Natural killer cell (primary cell): ENCODE measurements around the gene SPRYD4. TPM values are rescaled to one million over a fixed set of nuclear protein-coding genes. Genes with fewer than 3 reads are reported as not detected.
A peak's percentile ranks its signal among the peaks of the same experiment; 100 is the strongest.
"Not testable (repeated sequence)": the region's sequence is repeated elsewhere in the genome, so short reads cannot be mapped to it uniquely, and the experiment has no call there.

Source experiments
- ATAC-seq, 3 donors: fragments of 150-1000 bp in 2 of 3; fragments of 200-7000 bp in 1 of 3; cut with Tn5 transposase; 1 replicate in 1 of 3; 2 replicates in 2 of 3; pipeline ENCODE4 v1.10.0; 2021; ENCODE audit warnings: mild to moderate bottlenecking in 2 of 3, moderate library complexity in 2 of 3
- DNase-seq, 2 donors: peaks; one replicate each; pipeline versions ENCODE4 v3.0.0 to v3.0.0-alpha.2; 2013 to 2021; ENCODE audit warnings: mixed read lengths in 1 of 2
- H3K27ac ChIP-seq: one replicate; pipeline ENCODE4 v1.5.1; 2013; ENCODE audit warnings: mild to moderate bottlenecking, low read length
- H3K27me3 ChIP-seq: one replicate; pipeline ENCODE4 v1.6.1; 2013; ENCODE audit warnings: low read length; ENCODE audit not compliant: control insufficient read depth, insufficient read depth
- H3K36me3 ChIP-seq: one replicate; pipeline ENCODE4 v1.6.1; 2013; ENCODE audit warnings: low read length; ENCODE audit not compliant: control insufficient read depth, insufficient read depth
- H3K4me1 ChIP-seq: one replicate; pipeline ENCODE4 v1.6.1; 2013; ENCODE audit warnings: low read length; ENCODE audit not compliant: control insufficient read depth, insufficient read depth
- H3K4me3 ChIP-seq: one replicate; pipeline ENCODE4 v1.5.1; 2013; ENCODE audit warnings: low read length
- H3K9me3 ChIP-seq: one replicate; pipeline ENCODE4 v1.6.1; 2013; ENCODE audit warnings: low read length; ENCODE audit not compliant: control insufficient read depth, insufficient read depth
- H3K27ac Mint-ChIP-seq, 2 donors: one replicate each; pipeline ENCODE4 v1.8.0; 2022; ENCODE audit warnings: mild to moderate bottlenecking in 2 of 2, mixed read lengths in 2 of 2, moderate library complexity in 1 of 2
- H3K27me3 Mint-ChIP-seq, 2 donors: one replicate each; pipeline ENCODE4 v1.8.0; 2022; ENCODE audit warnings: low read depth in 2 of 2, mixed read lengths in 2 of 2
- H3K36me3 Mint-ChIP-seq: one replicate; pipeline ENCODE4 v1.8.0; 2022; ENCODE audit warnings: mixed read lengths
- H3K4me1 Mint-ChIP-seq, 2 donors: one replicate each; pipeline ENCODE4 v1.8.0; 2022; ENCODE audit warnings: mixed read lengths in 2 of 2
- H3K4me3 Mint-ChIP-seq: one replicate; pipeline ENCODE4 v1.8.0; 2022; ENCODE audit warnings: mild to moderate bottlenecking, moderate library complexity, mixed read lengths
- H3K9me3 Mint-ChIP-seq, 2 donors: one replicate each; pipeline ENCODE4 v1.8.0; 2022; ENCODE audit warnings: mixed read lengths in 2 of 2
- CTCF ChIP-seq: fragments of 200-600 bp; IDR thresholded peaks from one replicate; pipeline ENCODE4 v1.8.0; 2022; ENCODE audit warnings: antibody characterized with exemption
- WGBS: methylation state at CpG from one replicate; pipeline ENCODE4 v1.1.7; 2013; ENCODE audit warnings: missing lambda C conversion rate; ENCODE audit not compliant: insufficient coverage; 5-methylcytosine and 5-hydroxymethylcytosine counted together
- intact Hi-C: fragments of 100-400 bp; cut with micrococcal nuclease; formaldehyde crosslinking; loops from one replicate; pipeline ENCODE4 v1.14.2; 2022
- total RNA-seq, 4 donors: library from RNA; stranded (reverse); fragments of 120-200 nt in 1 of 4; gene quantifications; one replicate each; pipeline versions ENCODE4 v1.2.3 to v1.2.4, GENCODE V29; 2013 to 2022

SPRYD4 gene
- total RNA-seq, 3 donors from 2014 or later (not counting 1 experiment from before 2014, with no cell fraction given), result 5.6 to 6.2 (median 5.6) TPM

GRCh38 chr12:56488041-56488955 is 19.9 kb downstream of the SPRYD4 start, which contains the start of gene GLS2:
GLS2 (minus strand) TSS chr12:56488161; CDS start chr12:56488118, 43 bp downstream.
- H3K27ac Mint-ChIP-seq, result peak within 1 kb of the TSS in 1 of 2 donors; percentile 71
- no peak for TF ChIP-seq CTCF
- DNase-seq (peak; percentile 64 to 87), ATAC-seq (peak; percentile 96 to 99 (median 98))
- H3K4me3 Mint-ChIP-seq, result peak within 1 kb of the TSS; percentile 95
- intact Hi-C loops, result no loop called here
- Histone ChIP-seq H3K4me3 (peak within 1 kb of the TSS; percentile 61), H3K36me3 (no peaks in the 10 kb centered on the region), H3K9me3 (no peaks in the 10 kb centered on the region), H3K27me3 (peaks cover 10% of the 10 kb centered on the region), H3K4me1 (peaks cover 18% of the 10 kb centered on the region), H3K27ac (no peak within 1 kb of the TSS)
- WGBS, result 19% methylated on average over 59 of the region's 59 CpGs
- H3K4me1 Mint-ChIP-seq, result peaks cover 13 to 18% of the 10 kb centered on the region in 2 donors
- H3K9me3 Mint-ChIP-seq, result no peaks in the 10 kb centered on the region
- H3K27me3 Mint-ChIP-seq, result peaks cover 22 to 26% of the 10 kb centered on the region in 2 donors
- no peaks in the 10 kb centered on the region for H3K36me3 Mint-ChIP-seq

GRCh38 chr12:56490360-56490759 is 22.0 kb downstream of the SPRYD4 start:
- ATAC-seq, result no peak
- H3K27ac ChIP-seq, result no peak overlapping the region
- peaks cover 18% of the 10 kb centered on the region for H3K4me1 ChIP-seq
- DNase-seq, result no peak
- no peak overlapping the region for H3K27ac Mint-ChIP-seq
- H3K27me3 Mint-ChIP-seq, result peaks cover 22 to 26% of the 10 kb centered on the region in 2 donors
- no peaks in the 10 kb centered on the region for H3K9me3 ChIP-seq
- H3K36me3 ChIP-seq, result no peaks in the 10 kb centered on the region
- peak overlapping the region; percentile 39 for H3K4me3 Mint-ChIP-seq
- peaks cover 13 to 18% of the 10 kb centered on the region in 2 donors for H3K4me1 Mint-ChIP-seq
- H3K9me3 Mint-ChIP-seq, result no peaks in the 10 kb centered on the region
- no peaks in the 10 kb centered on the region for H3K36me3 Mint-ChIP-seq
- H3K27me3 ChIP-seq, result peaks cover 10% of the 10 kb centered on the region
- TF ChIP-seq CTCF, result no peak
- no peak overlapping the region for H3K4me3 ChIP-seq
- intact Hi-C loops, result no loop called here

GRCh38 chr12:56493409-56494105 is 25.2 kb downstream of the SPRYD4 start:
- H3K9me3 ChIP-seq, H3K36me3 ChIP-seq, H3K4me3 ChIP-seq, H3K36me3 Mint-ChIP-seq, H3K27ac Mint-ChIP-seq, intact Hi-C loops, H3K27ac ChIP-seq, H3K4me1 ChIP-seq, H3K27me3 ChIP-seq, H3K9me3 Mint-ChIP-seq, DNase-seq, ATAC-seq, H3K4me1 Mint-ChIP-seq, H3K4me3 Mint-ChIP-seq: not testable (repeated sequence)
- WGBS, result 93% methylated on average over 31 of the region's 31 CpGs
- peaks cover 16 to 29% of the 10 kb centered on the region in 2 donors for H3K27me3 Mint-ChIP-seq

- H3K4me3 ChIP-seq, H3K9me3 ChIP-seq, H3K9me3 Mint-ChIP-seq, H3K4me1 Mint-ChIP-seq, H3K36me3 Mint-ChIP-seq, H3K4me1 ChIP-seq, H3K36me3 ChIP-seq, intact Hi-C loops, ATAC-seq, H3K4me3 Mint-ChIP-seq, DNase-seq, H3K27ac ChIP-seq, H3K27ac Mint-ChIP-seq, H3K27me3 ChIP-seq: not testable (repeated sequence)
- 95% methylated on average over 15 of the region's 15 CpGs for WGBS
- H3K27me3 Mint-ChIP-seq, result peaks cover 16 to 29% of the 10 kb centered on the region in 2 donors
Observed at GRCh38 chr12:56494106-56494415, 25.7 kb downstream of the SPRYD4 start.

GRCh38 chr12:56494481-56494880 is 26.1 kb downstream of the SPRYD4 start:
- H3K27ac ChIP-seq, H3K4me1 Mint-ChIP-seq, H3K9me3 Mint-ChIP-seq, H3K36me3 ChIP-seq, ATAC-seq, H3K4me3 Mint-ChIP-seq, DNase-seq, H3K27me3 ChIP-seq, H3K9me3 ChIP-seq, H3K4me3 ChIP-seq, H3K4me1 ChIP-seq, intact Hi-C loops, H3K36me3 Mint-ChIP-seq, H3K27ac Mint-ChIP-seq: not testable (repeated sequence)
- WGBS, result 97% methylated on average over 27 of the region's 27 CpGs
- H3K27me3 Mint-ChIP-seq, result peaks cover 16 to 29% of the 10 kb centered on the region in 2 donors
